ENCODE results near the gene NRP1.

- TF ChIP-seq CTCF (conservative IDR thresholded peaks at IDR 0.05 in 1 of 2, IDR thresholded peaks at IDR 0.05 in 1 of 2; ENCODE audit: extremely low read depth in 1 of 2, insufficient read depth in 1 of 2, low read depth in 1 of 2, low read length in 2 of 2) (no peak), EZH2 (IDR thresholded peaks at IDR 0.05; ENCODE audit: borderline replicate concordance, low read length) (no peak)
Measured at GRCh38 chr10:33274096-33274785, 60.2 kb downstream of the NRP1 start.

All from mammary epithelial cell (primary cell).